Measurements from ENCODE around the gene UBE2N.

UBE2N gene

DNA sequence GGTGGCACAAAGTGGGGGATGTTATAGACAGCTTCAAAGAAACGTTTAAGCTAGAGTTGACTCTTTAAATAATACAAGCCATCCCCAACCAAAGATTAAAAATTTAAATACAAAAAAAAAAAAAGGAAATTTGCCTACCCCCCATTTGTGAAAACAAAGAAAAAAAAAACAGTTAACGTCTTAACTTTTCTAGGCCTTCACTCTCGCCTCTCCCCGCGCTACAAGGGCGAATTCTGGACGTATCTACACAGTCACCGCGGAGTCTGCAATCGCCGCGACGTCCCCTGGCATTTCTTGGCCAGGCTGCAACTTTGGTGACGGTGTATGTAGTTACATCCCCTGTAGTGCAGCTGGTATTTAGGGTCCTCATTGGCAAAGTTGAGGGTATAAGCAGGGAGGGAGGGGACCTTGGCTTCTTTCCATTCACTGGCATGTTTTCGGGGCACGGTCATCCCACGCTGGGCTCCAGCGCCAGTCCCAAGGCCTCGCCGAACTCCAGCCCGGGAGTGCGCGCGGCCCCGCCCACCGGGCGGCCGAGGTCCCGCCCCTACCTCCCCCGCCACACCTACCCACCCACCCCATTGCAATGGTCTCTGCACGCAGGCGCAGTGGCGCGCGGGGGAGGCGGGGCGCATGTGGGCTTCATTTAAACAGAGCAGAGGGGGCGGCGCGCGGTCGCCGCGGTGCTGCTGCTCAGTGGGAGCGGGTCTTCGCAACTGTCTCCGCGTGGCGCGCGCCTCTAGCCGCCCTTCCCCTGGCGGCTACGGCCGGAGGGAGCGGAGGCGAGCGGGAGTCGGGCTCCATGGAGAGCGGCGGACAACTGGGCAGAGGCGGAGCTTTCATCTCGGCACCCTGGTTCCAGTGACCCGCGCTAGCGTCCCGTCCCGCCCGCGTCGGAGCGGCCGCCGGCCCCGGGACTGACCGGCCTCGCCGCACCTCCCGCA is 64.2 kb downstream of the UBE2N start, which contains the start of gene NUDT4 (continued):
- TF ChIP-seq ZNF518A (tag by site-specific recombination; conservative IDR thresholded peaks at IDR 0.05; ENCODE audit: low read depth) (no peak), PRDM10 (tag by site-specific recombination; IDR thresholded peaks at IDR 0.05) (peak; percentile 92), PRDM1 (tag by site-specific recombination; IDR thresholded peaks at IDR 0.05) (peak; percentile 73), ZBTB26 (tag by site-specific recombination; optimal IDR thresholded peaks at IDR 0.05) (peak; percentile 96), ZNF501 (tag by site-specific recombination; IDR thresholded peaks at IDR 0.05) (0 out of 2 replicates have a peak, but pooled peaks have one; percentile 31), ZNF121 (tag by site-specific recombination; IDR thresholded peaks at IDR 0.05) (no peak), ZNF510 (tag by site-specific recombination; IDR thresholded peaks at IDR 0.05; ENCODE audit: insufficient replicate concordance) (peak; percentile 21), ZBTB20 (tag by site-specific recombination; IDR thresholded peaks at IDR 0.05) (peak; percentile 66; the same call in 1 of the 2 replicates), MZF1 (tag by site-specific recombination; IDR thresholded peaks at IDR 0.05; ENCODE audit: borderline replicate concordance) (0 out of 2 replicates have a peak, but pooled peaks have one; percentile 9), KLF10 (tag by site-specific recombination; IDR thresholded peaks at IDR 0.05) (peak; percentile 62; the same call in 1 of the 2 replicates), ZBTB8A (tag by site-specific recombination; IDR thresholded peaks at IDR 0.05) (peak; percentile 66), SP3 (tag by site-specific recombination; IDR thresholded peaks at IDR 0.05) (peak; percentile 81), ZNF555 (tag by site-specific recombination; conservative IDR thresholded peaks at IDR 0.05) (no peak), BCL6B (tag by site-specific recombination; IDR thresholded peaks at IDR 0.05) (no peak), ZNF37A (tag by site-specific recombination; IDR thresholded peaks at IDR 0.05) (no peak), ZNF76 (tag by site-specific recombination; IDR thresholded peaks at IDR 0.05; ENCODE audit: borderline replicate concordance, low read depth) (peak; percentile 50; the same call in 1 of the 2 replicates), ZNF394 (tag by site-specific recombination; IDR thresholded peaks at IDR 0.05; ENCODE audit: borderline replicate concordance) (no peak), ZBTB17 (tag by site-specific recombination; IDR thresholded peaks at IDR 0.05) (peak; percentile 40; the same call in 1 of the 2 replicates), ZNF341 (tag by site-specific recombination; IDR thresholded peaks at IDR 0.05; ENCODE audit: low read depth) (peak; percentile 44)
- TF ChIP-seq, protein P1, sequence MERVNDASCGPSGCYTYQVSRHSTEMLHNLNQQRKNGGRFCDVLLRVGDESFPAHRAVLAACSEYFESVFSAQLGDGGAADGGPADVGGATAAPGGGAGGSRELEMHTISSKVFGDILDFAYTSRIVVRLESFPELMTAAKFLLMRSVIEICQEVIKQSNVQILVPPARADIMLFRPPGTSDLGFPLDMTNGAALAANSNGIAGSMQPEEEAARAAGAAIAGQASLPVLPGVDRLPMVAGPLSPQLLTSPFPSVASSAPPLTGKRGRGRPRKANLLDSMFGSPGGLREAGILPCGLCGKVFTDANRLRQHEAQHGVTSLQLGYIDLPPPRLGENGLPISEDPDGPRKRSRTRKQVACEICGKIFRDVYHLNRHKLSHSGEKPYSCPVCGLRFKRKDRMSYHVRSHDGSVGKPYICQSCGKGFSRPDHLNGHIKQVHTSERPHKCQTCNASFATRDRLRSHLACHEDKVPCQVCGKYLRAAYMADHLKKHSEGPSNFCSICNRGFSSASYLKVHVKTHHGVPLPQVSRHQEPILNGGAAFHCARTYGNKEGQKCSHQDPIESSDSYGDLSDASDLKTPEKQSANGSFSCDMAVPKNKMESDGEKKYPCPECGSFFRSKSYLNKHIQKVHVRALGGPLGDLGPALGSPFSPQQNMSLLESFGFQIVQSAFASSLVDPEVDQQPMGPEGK (tag by site-specific recombination; IDR thresholded peaks at IDR 0.05), result peak; percentile 75
- TF ChIP-seq, protein P2, sequence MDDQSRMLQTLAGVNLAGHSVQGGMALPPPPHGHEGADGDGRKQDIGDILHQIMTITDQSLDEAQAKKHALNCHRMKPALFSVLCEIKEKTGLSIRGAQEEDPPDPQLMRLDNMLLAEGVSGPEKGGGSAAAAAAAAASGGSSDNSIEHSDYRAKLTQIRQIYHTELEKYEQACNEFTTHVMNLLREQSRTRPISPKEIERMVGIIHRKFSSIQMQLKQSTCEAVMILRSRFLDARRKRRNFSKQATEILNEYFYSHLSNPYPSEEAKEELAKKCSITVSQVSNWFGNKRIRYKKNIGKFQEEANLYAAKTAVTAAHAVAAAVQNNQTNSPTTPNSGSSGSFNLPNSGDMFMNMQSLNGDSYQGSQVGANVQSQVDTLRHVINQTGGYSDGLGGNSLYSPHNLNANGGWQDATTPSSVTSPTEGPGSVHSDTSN (CRISPR knock-in tag; IDR thresholded peaks at IDR 0.05), result 0 out of 2 replicates have a peak, but pooled peaks have one; percentile 17

All from HEK293 (cell line).